NCI-H510A treated with DMSO at 0.1 percent for 48 hours (cell line): Measurements from ENCODE around the gene IKZF3.
"Not testable (repeated sequence)": the region's sequence is repeated elsewhere in the genome, so short reads cannot be mapped to it uniquely, and the experiment has no call there.

Source experiments
- DNase-seq: peaks from one replicate; lab custom pipeline; 2025; lab: John Stamatoyannopoulos, UW

IKZF3 gene

DNA sequence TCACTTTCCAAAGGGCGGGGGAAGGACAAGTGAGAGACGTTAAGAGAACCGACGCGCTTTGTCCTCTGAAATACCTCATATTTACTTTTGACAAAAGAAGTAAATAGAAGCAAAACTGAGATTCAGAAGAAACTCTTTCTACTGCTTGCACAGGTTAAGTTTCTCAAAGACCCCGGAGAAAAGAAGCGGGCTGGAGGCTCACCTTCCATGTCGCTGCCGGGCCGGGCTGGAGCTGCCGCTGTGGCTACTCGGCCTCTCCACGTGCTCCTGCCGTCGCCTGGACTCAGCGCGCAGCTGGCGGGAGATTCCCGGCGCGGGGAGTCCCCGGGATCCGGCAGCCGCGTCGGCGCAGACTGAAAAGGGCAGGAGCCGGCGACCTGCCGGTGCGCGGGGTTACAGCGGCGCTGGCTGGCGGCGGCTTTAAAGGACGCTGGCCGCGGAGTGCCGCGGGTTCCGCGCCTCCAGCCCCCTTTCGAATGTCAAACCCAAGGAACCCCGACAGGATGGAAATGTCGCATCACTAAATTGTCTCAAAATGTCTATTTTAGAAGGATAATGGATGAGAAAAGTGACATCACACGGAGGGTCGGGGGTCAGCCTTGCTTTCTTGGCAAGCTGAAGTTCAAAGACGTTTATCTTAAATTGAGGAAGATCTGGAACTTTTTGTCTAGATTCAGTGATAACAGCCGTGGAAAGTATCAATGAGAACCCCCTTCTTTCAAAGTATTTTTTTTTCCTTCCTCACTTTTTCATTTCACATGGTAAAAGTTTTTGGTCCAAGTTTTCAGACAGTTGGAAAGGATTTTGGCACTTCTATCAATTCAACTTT, at the start of gene IKZF3:
IKZF3 (minus strand) TSS at position 395 of the 829 bp plus-strand sequence; CDS start at position 209, 186 bp downstream.
- peak; percentile 37 for DNase-seq

DNA sequence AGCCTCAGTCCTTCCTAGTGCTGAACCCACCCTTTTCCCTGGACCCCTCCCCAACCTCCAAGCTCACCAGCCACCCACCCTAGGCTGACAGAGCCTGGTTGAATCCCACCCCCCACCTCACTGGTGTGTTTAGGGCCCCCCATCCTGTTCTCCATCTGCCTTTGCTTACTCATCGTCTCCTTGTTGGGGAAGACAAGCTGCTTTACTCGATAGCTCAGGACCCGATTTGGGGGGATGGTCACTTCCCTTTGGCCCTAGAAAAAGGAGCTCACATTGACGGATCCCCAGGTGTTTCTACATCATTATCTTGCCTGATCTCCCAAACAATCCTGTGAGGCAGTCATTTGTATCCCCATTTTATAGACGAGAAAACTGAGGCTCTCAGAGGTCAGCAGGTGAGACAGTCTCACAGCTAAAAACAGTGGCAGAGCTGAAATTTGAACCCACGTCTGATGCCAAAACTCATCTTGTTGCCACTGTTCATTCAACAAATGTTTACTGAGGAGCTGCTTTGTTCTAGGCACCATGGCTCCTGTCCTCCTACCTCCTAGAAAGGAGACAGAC, 44.8 kb upstream of the IKZF3 start:
- no peak for DNase-seq

DNA sequence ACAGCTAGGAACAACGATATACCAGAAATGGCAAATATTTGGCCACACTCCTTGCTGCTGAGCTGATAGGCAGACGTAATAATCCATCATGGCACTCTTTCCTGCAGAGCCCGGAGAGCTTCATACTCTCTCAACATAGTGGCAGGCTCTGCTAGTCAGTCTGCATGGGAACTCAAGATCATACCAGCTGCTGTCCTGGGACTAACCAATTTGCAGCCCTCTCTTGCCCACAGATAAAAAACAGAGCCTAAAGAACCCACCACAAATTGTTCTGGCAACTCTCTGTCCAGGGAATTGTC, 40.8 kb upstream of the IKZF3 start:
- DNase-seq: no peak

DNA sequence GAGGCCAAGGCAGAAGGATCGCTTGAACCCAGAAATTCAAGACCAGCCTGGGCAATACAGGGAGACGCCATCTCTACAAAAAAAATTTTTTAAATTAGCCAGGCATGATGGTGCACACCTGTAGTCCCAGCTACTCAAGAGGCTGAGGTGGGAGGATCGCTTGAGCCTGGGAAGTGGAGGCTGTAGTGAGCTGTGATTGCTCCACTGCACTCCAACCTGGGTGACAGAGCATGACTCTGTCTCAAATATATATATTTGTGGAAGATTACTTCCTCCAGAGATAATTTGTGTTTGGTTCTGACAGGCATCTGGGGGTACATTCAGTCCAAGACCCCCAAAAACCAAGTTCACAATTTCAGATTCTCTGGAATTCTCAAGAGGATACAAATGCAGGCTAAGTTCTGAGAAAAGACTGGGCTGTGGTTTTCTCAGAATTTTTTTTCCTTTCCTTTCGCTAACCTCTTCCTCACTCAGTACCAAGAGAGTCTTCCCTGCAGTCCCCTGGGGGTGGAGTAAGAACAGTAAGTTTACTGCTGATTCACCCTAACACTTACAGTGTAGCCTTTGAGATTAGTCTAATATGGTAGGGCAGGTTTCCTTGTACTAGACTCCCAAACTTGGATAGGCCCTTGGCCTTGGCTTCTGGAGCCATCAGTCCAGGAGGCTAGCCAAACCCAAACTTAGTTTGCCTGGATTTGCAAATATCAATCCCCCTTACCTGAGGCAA, 39.2 kb upstream of the IKZF3 start:
- no peak for DNase-seq

DNA sequence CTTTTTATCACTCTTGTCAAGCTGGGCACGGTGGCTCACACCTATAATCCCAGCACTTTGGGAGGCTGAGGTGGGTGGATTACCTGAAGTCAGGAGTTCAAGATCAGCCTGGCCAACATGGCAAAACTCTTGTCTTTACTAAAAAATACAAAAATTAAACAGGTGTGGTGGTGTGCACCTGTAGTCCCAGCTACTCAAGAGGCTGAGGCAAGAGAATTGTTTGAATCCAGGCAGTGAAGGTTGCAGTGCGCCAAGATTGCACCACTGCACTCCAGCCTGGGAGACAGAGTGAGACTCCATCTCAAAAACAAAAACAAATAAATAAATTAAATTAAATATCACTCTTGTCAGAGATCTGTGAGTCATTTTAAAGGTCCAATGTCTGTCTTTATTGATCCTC, 37.9 kb upstream of the IKZF3 start:
- not testable (repeated sequence) for DNase-seq

DNA sequence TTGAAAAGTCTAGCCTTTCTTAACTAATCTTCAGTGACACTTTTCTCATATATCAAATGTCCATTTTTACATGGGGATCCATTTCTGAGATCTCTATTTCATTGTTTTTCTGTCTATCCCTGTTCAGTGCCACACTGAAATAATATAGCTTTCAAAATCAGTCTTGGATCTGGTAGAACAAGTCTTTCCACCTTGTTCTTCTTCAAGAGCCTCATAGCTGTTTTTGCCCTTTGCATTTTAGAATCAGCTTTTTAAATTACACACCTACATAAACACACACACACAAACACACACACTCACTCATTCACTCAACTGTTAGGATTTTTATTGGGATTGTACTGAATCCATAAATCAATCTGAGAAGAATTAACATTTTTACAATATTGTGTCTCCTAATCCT, 35.1 kb upstream of the IKZF3 start:
- peak; percentile 56 for DNase-seq

DNA sequence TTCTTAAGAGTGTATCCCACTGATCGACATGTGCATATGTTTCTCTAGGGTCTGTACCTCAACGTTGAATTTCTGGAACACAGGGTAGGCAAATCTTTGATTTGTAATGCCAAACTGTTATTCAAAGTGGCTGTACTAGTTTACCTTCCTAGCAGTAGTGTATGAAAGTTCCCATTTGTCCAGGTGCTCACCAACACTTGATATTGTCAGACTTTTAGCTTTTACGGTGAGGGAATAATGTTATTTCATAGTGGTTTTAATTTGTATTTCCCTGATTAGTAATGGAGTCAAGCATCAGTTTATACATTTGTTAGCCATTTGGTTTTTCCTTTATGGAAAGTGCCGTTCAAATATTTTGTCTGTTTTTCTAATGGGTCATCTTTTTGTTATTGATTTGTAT, 34.0 kb upstream of the IKZF3 start:
- DNase-seq: no peak

DNA sequence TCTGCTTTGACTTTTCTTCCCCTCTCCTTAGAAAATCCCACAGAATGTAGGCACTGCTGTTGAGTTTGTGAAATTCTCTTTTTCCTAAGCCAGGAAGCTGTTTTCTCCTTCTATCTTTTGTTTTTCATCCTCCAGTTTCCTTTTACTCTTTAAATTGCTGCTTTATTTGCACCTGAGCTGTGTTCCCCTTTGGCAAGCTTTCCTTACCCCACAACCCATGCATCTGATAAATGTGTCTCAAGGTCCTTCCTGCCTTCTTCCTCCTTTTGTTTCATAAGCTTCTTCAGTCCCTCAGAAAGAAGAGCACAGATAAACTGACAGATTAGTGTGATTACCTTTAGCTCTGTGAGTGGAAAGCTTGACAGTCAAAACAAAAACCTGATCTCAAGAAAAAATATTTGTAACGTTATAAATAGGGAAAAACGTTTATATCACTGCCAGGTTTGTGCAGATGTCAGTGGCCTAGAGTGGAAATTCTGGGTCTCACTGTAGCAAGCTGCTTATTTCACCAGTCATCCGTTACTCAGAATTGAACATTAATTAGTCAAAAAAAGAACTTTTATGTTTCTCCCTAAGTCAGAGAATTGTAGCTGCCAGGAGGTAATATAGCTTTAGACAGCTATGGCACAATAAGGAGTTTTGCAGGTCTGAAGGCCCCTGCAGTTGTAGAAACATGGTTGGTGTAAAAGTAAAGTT, 30.7 kb upstream of the IKZF3 start:
- DNase-seq: no peak

DNA sequence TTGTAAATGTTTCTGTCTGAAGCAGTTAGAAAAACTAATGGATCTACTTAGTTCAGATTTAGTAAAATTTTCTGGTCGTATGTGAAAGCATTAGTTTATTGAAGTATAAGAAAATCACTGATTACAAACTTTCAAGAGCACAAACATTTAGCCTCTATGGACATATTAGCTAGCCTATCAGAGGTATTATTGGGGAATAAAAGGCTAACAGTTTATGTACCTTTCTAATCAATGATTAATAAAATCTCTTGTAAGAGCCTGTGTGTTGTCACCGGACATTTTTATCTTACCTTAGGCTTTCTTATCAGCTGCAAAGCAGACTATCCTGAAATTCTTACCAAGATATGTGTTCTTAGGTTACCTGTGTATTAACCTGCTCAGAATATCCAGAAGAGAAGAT, 25.1 kb upstream of the IKZF3 start:
- no peak for DNase-seq

DNA sequence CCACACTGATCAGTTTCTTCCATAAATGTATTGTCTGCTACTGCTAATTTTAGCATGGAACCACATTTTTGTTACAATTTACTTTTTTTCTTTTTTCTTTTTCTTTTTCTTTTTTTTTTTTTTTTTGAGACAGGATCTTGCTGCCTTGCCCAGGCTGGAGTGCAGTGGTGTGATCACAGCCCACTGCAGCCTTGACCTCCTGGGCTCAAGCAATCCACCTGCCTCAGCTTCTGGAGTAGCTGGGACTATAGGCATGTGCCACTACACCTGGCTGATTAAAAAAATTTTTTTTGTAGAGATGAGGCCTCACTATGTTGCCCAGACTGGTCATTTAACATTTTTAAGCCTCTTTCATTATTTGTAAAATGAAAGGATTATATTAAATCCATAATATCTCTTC, 23.0 kb upstream of the IKZF3 start:
- DNase-seq: no peak

DNA sequence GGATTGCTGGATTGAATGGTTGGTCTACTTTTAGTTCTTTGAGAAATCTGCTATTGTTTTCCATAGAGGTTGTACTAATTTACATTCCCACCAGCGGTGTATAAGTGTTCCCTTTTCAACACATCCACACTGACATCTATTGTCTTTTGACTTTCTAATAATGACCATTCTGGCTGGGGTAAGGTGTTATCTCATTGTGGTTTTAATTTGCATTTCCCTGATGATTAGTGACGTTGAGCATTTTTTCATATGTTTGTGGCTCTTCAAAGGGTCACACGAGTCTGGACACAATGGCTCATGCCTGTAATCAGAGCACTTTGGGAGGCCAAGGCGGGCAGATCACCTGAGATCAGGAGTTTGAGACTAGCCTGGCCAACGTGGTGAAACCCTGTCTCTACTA, 22.0 kb upstream of the IKZF3 start:
- not testable (repeated sequence) for DNase-seq

DNA sequence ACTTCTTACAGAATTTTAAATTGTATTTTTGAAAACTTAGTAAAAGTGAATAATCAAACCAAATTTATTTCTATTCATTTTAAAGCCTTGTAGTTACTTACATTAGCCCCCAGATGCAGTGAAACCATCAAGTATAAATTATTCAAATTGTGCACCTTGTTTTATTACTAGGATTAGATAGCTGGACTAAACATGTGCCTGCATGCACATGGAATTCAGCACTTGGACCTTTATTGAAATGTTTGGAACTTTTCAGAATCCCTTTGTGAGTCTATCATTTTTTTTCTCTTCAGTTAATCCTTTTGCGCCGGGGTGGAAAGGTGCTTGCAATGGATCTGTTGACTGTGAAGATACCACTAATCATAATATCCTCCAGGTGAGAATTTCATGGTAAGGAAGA, 8.6 kb upstream of the IKZF3 start:
- DNase-seq: peak; percentile 42

DNA sequence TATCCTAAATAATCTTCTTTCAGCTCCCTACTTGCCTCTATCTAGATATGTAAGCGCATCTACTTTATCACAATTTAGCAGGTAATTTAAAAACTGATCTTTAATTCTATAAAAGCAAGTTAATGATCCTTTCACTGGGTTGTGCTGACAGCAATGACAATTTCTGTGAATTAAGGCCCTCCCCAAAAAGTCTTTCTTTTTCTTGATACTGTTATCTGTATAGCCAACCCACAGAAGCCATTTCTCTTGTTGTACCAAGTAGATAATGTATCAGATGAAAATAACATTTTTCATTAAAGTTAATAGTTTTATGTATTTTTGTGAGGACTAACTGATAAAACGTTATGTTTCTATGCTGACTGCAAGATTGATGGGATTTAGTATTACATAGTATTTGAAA, 7.7 kb upstream of the IKZF3 start:
- no peak for DNase-seq

DNA sequence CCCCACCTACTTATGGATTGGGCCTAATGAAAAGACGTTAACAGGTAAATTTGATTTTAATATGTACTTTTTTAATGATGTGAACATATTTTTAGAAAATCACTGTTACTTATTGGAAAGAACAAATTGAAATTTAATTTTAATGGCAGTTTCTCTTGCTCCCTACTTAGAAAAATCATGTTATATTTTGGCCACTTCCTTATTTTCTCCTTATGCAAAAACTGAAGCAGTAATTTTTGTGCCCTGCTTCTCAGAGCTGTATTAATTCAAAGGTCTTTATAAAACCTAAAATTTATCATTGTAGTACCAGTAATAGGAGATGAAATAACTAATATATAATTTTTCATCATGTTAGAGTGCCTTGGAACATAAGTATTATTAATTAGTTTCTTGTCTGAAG, 6.7 kb upstream of the IKZF3 start:
- no peak for DNase-seq

DNA sequence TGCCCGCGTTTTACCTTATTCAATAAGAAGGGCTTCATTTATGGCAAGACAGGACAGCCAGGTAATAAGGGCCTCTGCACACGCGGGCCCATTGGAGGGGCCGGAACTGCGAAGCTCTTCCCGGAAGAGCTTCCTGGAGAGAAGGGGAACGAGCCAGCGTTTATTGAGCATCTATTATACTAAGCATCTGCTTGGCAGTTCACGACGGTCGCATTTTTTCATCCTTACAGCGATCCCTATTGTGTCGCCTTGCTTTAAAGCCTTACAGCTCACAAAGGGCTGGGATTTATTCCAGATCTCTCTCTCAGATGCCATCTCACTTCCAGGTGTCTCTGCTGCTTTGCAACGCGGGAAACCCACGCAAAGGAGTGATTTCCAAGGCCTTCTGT, 4.4 kb upstream of the IKZF3 start:
- DNase-seq: no peak

DNA sequence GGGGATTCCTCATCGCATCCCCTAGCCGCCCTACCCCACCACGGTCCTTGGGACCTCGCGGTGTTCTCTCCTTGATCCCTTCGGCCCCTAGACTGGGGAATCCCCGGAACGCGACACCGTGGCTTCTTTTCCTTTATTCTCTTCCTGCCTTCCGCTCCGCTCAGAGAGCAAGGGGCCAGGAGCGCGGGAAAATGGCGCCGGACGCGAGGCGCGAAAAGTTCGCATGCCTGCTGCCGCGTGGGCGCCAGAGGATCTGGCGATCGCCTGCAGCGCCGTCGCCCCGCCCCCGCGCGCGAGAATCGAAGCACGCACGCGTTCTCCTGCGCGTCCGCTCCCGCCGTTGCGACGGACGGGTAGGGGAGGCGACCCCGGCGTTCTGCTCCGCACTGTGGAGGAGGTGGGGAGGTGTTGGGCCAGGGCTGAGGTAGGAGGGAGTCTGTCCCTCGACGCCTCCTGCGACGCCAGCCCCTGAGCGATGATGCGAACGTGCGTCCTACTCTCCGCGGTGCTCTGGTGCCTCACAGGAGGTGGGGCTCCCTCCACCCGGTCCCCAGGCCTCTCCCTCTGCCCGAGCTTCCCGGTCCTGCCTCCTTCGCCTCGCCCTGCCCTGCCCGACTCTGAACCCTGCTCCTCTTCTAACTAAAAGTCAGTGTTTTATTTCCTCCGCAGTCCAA, 3.9 kb upstream of the IKZF3 start, which contains the start of gene ZPBP2:
ZPBP2 (plus strand) TSS at position 323 of the 674 bp plus-strand sequence; CDS start at position 476, 153 bp downstream.
- DNase-seq: no peak

DNA sequence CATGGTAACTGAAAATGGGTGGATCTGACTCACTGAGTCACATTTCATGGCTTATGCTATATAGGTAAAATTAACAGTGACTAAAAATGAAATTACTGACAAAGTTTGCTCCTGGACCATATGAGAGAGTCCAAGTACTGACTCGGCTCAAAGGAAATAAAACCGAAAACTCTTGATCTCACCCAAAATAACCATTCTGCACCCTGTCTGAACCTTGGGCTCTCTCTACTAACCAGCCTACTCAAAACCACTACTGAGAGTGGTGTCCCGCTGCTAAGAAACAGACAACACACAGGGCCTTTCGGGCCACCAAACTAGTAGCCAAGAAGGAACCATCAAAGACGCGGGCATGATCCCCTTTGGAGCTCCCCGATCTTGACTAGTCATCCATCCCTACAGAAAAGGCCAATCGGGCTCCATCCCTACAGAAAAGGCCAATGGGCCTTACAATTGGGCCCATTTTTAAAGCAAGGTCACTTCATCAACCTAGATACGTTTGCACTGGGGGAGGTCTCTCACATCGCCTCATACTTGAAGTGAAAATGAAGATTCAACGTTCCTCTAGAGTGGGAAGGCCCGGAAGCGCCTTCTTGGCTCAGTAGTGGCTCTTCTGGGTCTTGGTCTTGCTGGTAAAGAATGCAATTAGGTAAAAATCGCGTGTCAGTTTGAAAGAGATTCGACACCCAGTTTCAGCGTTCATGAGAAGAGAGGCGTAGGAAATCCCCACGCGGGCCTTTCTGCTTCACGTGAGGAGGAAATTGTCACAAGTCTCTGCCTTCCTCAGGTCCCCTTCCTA, 3.2 kb upstream of the IKZF3 start:
- no peak for DNase-seq

DNA sequence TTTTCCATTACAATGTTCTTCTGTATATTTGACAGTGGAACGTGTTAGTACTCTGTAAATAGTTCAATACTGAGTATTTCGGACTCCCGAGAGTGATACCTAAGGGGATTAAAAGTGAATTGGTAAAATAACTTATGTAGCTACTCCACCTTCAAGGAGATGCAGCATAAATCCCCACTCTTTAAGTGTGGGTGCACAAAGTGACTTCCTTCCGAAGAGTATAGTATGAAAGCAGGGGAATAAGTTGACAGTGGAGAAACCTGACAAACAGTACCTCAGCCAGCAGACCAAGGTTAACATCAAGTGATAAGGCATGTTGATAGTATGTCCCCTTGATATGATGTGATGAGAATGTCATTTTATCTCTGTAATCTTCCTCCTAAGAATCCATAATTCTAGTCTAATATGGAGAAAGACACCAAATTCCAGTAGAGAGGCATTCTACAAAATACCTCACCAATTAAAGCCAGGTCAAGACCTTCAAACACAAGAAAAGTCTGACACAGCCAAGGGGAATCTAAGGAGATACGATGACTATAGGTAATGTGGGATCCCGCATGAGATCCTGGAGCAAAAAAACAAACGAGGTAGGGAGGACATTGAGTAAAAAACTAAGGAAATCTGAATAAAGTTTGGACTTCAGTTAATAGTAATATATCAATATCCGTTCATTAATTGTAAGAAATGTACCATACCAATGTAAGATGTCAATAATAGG, 2.1 kb upstream of the IKZF3 start:
- DNase-seq: no peak

DNA sequence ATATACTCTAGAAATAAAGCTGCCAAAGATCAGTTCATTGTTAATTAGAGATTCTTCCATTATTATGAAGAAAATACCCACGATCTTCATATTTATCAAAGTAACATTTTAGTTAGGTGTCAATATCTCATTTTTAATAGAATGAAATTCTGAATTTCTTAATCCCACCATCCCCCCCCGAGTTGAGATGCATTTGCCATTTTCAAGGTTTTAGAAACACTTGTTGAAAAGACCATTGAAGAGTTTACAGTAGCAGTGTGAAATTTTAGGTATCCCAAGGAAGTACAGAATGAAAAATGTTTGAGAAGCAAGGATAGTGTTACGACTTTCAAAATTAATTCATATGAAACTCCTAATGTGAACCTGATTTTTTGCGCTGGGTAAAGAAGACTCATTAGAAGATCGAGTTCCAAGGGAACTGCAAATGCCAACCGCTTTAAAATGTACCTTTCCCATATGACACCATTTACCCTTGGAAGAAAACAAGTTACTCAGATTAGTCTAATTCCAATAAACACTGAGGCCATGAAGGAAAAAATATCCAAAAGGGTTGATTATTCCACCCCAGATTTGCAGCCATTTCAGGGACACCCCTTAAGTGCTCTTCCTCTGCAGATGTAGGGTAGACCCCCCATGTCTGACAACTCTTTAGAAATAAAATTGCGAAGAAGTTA, 731 bp downstream of the IKZF3 start:
- no peak for DNase-seq

DNA sequence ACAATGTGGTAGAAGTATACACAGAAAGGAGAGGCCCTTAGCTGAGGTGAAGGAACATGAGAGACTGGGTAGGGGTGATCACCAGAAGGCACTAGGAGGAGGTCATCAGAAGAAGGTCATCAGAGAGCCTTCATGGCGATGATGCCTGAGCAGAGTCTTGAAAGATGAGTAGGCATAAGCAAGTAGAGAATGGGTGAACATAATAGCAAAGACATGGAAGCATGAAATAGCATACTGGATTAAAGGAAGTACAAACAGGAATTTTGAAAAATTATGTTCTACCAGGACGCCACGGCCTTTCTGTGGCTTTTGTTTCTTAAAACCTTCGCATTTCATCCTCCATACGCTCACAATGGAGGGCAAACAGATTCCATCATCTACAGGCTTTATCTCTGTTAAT, 2.9 kb downstream of the IKZF3 start:
- DNase-seq: no peak
